HG02970 (cell line): ENCODE data around the gene GNAI2.
A peak's percentile ranks its signal among the peaks of the same experiment; 100 is the strongest.
"Not testable (repeated sequence)": the region's sequence is repeated elsewhere in the genome, so short reads cannot be mapped to it uniquely, and the experiment has no call there.

Experiments
- ATAC-seq: cut with Tn5 transposase; IDR thresholded peaks from one replicate; pipeline ENCODE4 v1.9.1; 2021; ENCODE audit warnings: mild to moderate bottlenecking, moderate library complexity, moderate number of reproducible peaks; ENCODE audit not compliant: unreplicated experiment, low FRiP score

GNAI2 gene

GRCh38 chr3:50261505-50261904 lies 25.5 kb downstream of the GNAI2 start:
- ATAC-seq = no peak

- not testable (repeated sequence) for ATAC-seq
Observed at GRCh38 chr3:50262200-50262599, 26.2 kb downstream of the GNAI2 start.

DNA sequence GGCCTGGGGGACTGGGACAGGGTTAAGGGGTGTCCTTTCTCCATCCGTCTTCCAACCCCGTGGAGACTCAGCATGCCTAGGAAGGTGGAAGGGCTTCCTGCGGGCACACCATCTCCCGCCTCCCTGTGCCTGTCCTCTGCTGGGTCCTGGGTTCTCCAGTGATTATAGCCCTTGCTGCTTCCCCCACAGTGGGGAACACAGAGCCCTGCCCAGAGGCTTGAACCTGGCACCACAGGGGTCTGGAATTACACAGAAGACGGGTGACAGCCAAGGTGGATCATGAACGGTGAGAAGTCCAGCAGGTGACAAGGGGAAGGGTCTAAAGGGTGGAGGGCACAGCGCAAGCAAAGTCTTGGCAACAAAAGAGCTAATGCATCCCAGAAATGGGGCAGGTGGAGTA lies 26.8 kb downstream of the GNAI2 start:
- ATAC-seq = no peak

- ATAC-seq = no peak
Observed at GRCh38 chr3:50263478-50264382, 27.7 kb downstream of the GNAI2 start.

DNA sequence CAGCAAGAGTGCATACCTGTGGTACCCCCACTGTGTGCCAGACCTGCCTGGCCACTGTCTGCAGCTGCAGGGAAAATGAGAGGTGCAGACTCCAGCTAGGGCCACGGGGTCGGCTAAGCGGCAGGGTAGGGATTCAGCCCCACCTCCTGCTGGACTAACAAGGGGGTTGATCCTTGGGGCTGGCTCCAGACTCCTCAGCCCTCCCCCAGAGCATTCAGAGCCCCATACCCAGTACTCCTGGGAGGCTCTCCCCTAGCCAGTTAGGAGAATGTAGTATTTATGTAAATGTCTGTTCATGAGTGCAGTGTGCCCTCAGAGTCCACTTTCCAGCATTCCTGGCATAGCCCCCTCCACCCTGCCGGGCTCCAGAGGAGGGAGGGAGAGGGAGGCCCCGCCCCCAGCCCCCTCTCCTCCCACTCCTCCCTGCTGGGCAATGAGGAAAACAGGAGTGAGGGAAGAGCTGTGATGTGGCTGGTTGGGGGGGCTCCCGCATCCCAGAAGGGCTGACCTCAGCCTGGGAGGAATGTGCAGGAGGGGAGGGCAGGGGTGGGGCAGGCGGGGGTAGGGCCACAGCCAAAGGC lies 28.5 kb downstream of the GNAI2 start:
- no peak for ATAC-seq

GRCh38 chr3:50264964-50265485 lies 29.0 kb downstream of the GNAI2 start:
- no peak for ATAC-seq

- ATAC-seq = no peak
Observed at GRCh38 chr3:50265571-50265970, 29.6 kb downstream of the GNAI2 start.

- no peak for ATAC-seq
Observed at GRCh38 chr3:50266017-50266416, 30.0 kb downstream of the GNAI2 start.

DNA sequence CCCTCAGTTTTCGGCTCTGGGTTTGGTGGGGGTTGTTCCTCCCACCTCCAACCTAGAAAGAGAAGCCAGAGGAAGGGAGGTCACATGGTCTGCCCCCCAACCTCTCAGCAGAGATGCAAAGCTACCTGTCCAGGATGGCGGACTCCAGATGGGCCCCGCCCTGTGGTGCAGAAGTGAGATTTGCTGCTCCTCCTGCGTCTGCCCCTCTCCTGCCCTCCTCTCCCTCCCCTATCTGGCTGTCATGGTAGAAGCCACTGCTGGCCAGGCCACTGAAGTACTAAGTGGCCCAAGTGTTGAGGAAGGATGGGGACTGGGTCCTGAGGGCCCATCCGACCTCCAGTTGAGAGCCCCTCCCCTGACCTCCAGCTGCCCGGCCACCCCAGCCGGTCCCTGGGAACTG lies 30.8 kb downstream of the GNAI2 start:
- no peak for ATAC-seq

DNA sequence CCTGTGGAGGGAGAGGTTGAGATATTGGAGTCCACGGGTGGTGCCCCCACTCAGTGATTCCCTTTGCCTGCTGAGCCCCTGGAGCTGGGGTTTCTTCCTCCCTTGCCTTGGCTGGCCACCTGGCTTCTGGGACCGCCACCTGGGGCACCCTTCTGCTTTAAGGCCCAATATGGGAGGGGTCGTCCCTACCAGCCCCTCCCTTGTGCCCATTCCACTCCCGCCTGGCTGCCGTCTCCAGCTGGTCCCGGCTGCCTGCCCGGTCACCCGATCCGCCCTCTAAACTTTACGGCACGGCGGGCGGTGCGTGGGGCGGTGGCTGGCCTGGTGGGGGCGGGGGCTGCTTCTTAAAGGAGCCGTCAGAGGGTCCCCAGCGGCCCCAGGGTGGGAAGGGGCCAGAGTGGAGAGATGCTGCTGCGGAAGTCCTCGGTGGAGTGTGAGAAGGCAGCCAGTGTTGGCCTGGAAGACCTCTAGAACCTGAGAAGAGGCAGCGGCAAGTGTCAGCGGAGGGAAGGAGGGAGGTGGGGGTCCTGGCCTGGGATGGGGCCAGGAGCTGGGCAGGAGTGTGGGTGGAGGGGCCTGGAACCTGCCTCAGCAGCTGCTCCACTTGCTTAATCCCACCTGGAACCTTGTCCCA lies 31.4 kb downstream of the GNAI2 start:
- no peak for ATAC-seq

GRCh38 chr3:50268276-50268675 lies 32.3 kb downstream of the GNAI2 start:
- no peak for ATAC-seq

- no peak for ATAC-seq
Observed at GRCh38 chr3:50268703-50269451, 32.9 kb downstream of the GNAI2 start, which contains the start of gene SEMA3B. TSS of gene SEMA3B (plus strand) at chr3:50269147. CDS start at chr3:50269241, 94 bp downstream.

GRCh38 chr3:50269460-50269859 lies 33.5 kb downstream of the GNAI2 start:
- no peak for ATAC-seq

- no peak for ATAC-seq
Observed at GRCh38 chr3:50269977-50270413, 34.0 kb downstream of the GNAI2 start.

GRCh38 chr3:50270422-50271224 lies 34.6 kb downstream of the GNAI2 start:
- no peak for ATAC-seq

GRCh38 chr3:50271314-50271936 lies 35.4 kb downstream of the GNAI2 start:
- no peak for ATAC-seq

DNA sequence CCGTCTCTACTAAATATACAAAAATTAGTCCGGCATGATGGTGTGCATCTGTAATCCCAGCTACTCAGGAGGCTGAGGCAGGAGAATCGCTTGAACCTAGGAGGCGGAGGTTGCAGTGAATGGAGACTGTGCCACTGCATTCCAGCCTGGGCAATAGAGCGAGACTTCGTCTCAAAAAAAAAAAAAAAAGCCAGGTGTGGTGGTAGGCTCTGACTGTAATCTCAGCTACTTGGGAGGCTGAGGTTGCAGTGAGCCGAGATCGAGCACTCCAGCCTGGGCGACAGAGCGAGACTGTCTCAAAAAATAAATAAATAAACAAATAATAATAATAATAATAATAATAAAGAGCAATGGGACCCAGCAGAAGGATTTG lies 36.5 kb downstream of the GNAI2 start:
- ATAC-seq = not testable (repeated sequence)

- ATAC-seq = peak; percentile 77
Observed at GRCh38 chr3:50272911-50273688, 37.1 kb downstream of the GNAI2 start.
